ENCODE data around the gene TOM1L1.

Gene TOM1L1

DNA sequence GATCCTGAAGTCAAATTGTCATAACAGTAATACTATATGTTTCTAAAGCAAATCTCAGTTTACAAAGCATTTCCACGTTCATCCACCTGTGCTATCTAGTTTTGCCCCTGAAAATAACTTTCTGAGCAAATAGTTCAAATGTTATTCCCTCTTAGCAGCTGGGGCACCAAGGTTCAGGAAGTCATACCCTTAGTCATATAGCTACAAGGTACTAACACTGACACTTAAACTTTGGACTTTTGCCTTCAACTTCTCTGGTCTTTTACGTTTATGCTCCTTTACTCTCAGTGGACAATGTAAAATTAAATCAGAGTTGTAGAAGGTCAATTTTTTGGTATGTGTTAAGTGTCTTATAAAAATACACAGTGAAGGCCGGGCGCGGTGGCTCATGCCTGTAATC, 34.8 kb downstream of the TOM1L1 start:
- TF ChIP-seq, protein P1, sequence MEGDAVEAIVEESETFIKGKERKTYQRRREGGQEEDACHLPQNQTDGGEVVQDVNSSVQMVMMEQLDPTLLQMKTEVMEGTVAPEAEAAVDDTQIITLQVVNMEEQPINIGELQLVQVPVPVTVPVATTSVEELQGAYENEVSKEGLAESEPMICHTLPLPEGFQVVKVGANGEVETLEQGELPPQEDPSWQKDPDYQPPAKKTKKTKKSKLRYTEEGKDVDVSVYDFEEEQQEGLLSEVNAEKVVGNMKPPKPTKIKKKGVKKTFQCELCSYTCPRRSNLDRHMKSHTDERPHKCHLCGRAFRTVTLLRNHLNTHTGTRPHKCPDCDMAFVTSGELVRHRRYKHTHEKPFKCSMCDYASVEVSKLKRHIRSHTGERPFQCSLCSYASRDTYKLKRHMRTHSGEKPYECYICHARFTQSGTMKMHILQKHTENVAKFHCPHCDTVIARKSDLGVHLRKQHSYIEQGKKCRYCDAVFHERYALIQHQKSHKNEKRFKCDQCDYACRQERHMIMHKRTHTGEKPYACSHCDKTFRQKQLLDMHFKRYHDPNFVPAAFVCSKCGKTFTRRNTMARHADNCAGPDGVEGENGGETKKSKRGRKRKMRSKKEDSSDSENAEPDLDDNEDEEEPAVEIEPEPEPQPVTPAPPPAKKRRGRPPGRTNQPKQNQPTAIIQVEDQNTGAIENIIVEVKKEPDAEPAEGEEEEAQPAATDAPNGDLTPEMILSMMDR (IDR thresholded peaks at IDR 0.05): no peak

DNA sequence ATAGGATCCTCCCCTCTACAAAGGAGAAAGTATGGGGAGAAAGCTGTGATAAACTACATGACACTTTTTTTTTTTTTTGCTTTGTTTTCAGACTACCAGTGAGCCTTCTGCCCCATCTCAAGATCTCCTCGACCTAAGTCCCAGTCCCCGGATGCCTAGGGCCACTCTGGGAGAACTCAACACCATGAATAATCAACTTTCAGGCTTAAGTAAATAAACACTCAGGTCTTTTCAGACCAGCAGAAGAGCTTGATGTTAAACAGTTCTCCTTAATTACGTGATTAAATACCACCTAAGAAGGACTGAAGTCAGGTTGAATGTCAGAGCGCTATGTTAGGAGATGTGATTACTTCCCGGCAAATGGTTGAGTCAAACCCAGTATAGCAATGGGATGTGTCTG, 36.4 kb downstream of the TOM1L1 start:
- Histone ChIP-seq H3K27me3 (no peaks in the 10 kb centered on the region), H3K36me3 (no peaks in the 10 kb centered on the region), H3K27ac (no peak overlapping the region), H3K9me3 (no peaks in the 10 kb centered on the region), H3K4me1 (ENCODE audit: control insufficient read depth in 1 of 2, insufficient read depth in 1 of 2, low read depth in 1 of 2, low read length in 1 of 2) (no peaks in the 10 kb centered on the region), H3K4me3 (ENCODE audit: low read depth in 1 of 2, low read length in 1 of 2) (no peak overlapping the region)
- TF ChIP-seq, protein P1 (IDR thresholded peaks at IDR 0.05): no peak

More for the DNA sequence above, 34.8 kb downstream of the TOM1L1 start:
- Histone ChIP-seq H3K27me3 (no peaks in the 10 kb centered on the region), H3K27ac (no peak overlapping the region), H3K4me1 (ENCODE audit: control insufficient read depth in 1 of 2, insufficient read depth in 1 of 2, low read depth in 1 of 2, low read length in 1 of 2) (no peaks in the 10 kb centered on the region), H3K4me3 (ENCODE audit: low read depth in 1 of 2, low read length in 1 of 2) (no peak overlapping the region), H3K36me3 (no peaks in the 10 kb centered on the region), H3K9me3 (no peaks in the 10 kb centered on the region)

DNA sequence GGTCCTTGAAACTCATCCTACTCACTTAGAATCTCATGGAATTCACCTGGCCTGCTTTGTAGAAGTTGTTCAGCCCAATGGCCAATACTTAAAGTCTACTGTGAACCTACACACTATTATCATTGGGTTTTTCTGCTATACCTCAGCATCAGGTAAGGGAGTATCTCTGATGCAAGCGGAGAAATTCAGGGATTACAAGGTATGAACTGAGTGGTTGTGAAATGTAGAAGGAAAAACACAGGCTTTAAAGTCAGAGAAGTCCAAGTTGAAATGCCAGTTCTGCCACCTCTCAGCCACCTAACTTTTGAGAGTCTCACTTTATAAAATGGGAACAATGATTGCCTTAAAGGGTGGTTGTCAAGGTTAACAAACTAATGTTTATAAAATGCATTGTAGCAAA, 36.8 kb downstream of the TOM1L1 start:
- H3K4me1 ChIP-seq (ENCODE audit: control insufficient read depth in 1 of 2, insufficient read depth in 1 of 2, low read depth in 1 of 2, low read length in 1 of 2): no peaks in the 10 kb centered on the region
- H3K4me3 ChIP-seq (ENCODE audit: low read depth in 1 of 2, low read length in 1 of 2): no peak overlapping the region
- no peaks in the 10 kb centered on the region for H3K36me3 ChIP-seq
- H3K27me3 ChIP-seq: no peaks in the 10 kb centered on the region
- no peaks in the 10 kb centered on the region for H3K9me3 ChIP-seq
- TF ChIP-seq, protein P1 (IDR thresholded peaks at IDR 0.05): no peak
- H3K27ac ChIP-seq: no peak overlapping the region

DNA sequence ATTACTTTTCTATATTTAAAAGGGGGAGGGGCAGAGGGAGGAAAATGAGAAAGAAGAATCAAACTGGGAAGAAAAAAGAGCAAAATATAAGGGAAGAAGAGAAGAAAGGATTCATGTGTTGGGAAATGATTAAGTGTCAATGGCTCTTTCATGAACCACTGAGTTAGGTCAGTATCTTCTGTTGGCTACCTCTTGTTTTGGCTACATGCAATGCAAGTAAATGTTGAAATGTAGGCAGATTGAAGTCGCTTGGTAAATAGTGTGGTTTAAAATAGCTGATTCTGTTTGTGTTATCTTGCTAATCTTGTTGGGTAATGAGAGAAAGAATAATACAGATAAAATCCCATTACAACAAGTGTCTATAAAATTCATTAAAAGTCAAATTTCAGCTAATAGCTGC, 40.6 kb downstream of the TOM1L1 start:
- TF ChIP-seq, protein P1 (IDR thresholded peaks at IDR 0.05): no peak
- Histone ChIP-seq H3K36me3 (no peaks in the 10 kb centered on the region), H3K4me3 (ENCODE audit: low read depth in 1 of 2, low read length in 1 of 2) (no peak overlapping the region), H3K9me3 (no peaks in the 10 kb centered on the region), H3K27ac (no peak overlapping the region), H3K4me1 (ENCODE audit: control insufficient read depth in 1 of 2, insufficient read depth in 1 of 2, low read depth in 1 of 2, low read length in 1 of 2) (no peaks in the 10 kb centered on the region), H3K27me3 (no peaks in the 10 kb centered on the region)

DNA sequence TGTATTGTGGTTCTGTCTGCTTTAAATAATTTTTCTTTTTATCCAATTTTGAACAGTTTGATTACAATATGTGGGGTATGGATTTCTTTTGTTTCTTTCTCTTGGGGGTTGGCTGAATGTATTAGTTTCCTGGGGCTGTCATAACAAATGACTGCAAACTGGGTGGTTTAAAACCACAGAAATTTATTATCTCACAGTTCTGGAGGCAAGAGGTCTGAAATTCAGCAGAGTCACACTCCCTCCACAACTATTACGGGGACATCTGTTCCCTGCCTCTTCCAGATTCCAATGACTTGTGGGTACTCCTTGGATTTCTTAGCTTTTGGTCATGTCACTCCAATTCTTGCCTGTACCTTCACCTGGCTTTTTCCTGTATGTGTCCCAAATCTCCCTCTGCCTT, 44.1 kb downstream of the TOM1L1 start:
- H3K27ac ChIP-seq: no peak overlapping the region
- H3K4me1 ChIP-seq (ENCODE audit: control insufficient read depth in 1 of 2, insufficient read depth in 1 of 2, low read depth in 1 of 2, low read length in 1 of 2): no peaks in the 10 kb centered on the region
- H3K27me3 ChIP-seq: no peaks in the 10 kb centered on the region
- H3K9me3 ChIP-seq: no peaks in the 10 kb centered on the region
- TF ChIP-seq, protein P1 (IDR thresholded peaks at IDR 0.05): no peak
- no peaks in the 10 kb centered on the region for H3K36me3 ChIP-seq
- no peak overlapping the region for H3K4me3 ChIP-seq (ENCODE audit: low read depth in 1 of 2, low read length in 1 of 2)

DNA sequence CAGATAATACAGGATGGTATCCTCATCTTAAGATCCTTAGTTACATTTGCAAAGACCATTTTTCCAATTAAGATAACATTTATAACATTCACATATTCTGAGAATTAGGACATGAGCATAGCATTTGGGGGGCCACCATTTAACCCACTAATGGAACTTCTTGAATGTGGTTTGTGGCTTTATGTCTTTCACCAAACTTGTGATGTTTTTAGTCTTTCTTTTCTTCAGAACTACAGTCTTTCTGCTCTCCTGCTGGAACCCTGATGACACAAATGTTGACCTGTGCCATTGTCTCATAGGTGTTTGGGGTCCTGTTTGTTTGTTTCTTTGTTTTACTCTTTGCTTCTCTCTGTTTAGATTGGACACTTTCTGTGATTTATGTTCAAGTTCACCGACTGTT, 44.6 kb downstream of the TOM1L1 start:
- Histone ChIP-seq H3K36me3 (no peaks in the 10 kb centered on the region), H3K27me3 (no peaks in the 10 kb centered on the region), H3K4me3 (ENCODE audit: low read depth in 1 of 2, low read length in 1 of 2) (no peak overlapping the region), H3K27ac (no peak overlapping the region), H3K4me1 (ENCODE audit: control insufficient read depth in 1 of 2, insufficient read depth in 1 of 2, low read depth in 1 of 2, low read length in 1 of 2) (no peaks in the 10 kb centered on the region), H3K9me3 (no peaks in the 10 kb centered on the region)
- TF ChIP-seq, protein P1 (IDR thresholded peaks at IDR 0.05): no peak
